GM18508 (cell line): Measurements from ENCODE around the gene ABCC6.
"Not testable (repeated sequence)": the region's sequence is repeated elsewhere in the genome, so short reads cannot be mapped to it uniquely, and the experiment has no call there.

Experiments
- ATAC-seq: cut with Tn5 transposase; IDR thresholded peaks from one replicate; pipeline ENCODE4 v1.9.1; 2021; ENCODE audit warnings: moderate number of reproducible peaks; ENCODE audit not compliant: insufficient read depth, unreplicated experiment

ABCC6 gene

GRCh38 chr16:16163571-16163970, 59.7 kb downstream of the ABCC6 start:
- ATAC-seq, result no peak

GRCh38 chr16:16163109-16163508, 60.2 kb downstream of the ABCC6 start:
- no peak for ATAC-seq

GRCh38 chr16:16162591-16162990, 60.7 kb downstream of the ABCC6 start:
- ATAC-seq, result no peak

GRCh38 chr16:16161840-16162239, 61.5 kb downstream of the ABCC6 start:
- not testable (repeated sequence) for ATAC-seq

- no peak for ATAC-seq
Measured at GRCh38 chr16:16161319-16161718, 62.0 kb downstream of the ABCC6 start.

GRCh38 chr16:16159662-16160061, 63.6 kb downstream of the ABCC6 start:
- ATAC-seq, result no peak

- no peak for ATAC-seq
Measured at GRCh38 chr16:16158741-16159374, 64.4 kb downstream of the ABCC6 start.

GRCh38 chr16:16158082-16158658, 65.1 kb downstream of the ABCC6 start:
- no peak for ATAC-seq

- no peak for ATAC-seq
Measured at GRCh38 chr16:16157166-16157565, 66.1 kb downstream of the ABCC6 start.

GRCh38 chr16:16155234-16155633, 68.1 kb downstream of the ABCC6 start:
- ATAC-seq, result no peak

- ATAC-seq, result no peak
Measured at GRCh38 chr16:16154281-16154951, 68.9 kb downstream of the ABCC6 start.

- not testable (repeated sequence) for ATAC-seq
Measured at GRCh38 chr16:16153000-16153399, 70.3 kb downstream of the ABCC6 start.

- no peak for ATAC-seq
Measured at GRCh38 chr16:16151315-16151714, 72.0 kb downstream of the ABCC6 start.

- no peak for ATAC-seq
Measured at GRCh38 chr16:16150878-16151152, 72.5 kb downstream of the ABCC6 start.

GRCh38 chr16:16150117-16150877, 73.0 kb downstream of the ABCC6 start:
- no peak for ATAC-seq

- no peak for ATAC-seq
Measured at GRCh38 chr16:16149710-16150116, 73.6 kb downstream of the ABCC6 start.

GRCh38 chr16:16148755-16149154, 74.5 kb downstream of the ABCC6 start:
- no peak for ATAC-seq

- not testable (repeated sequence) for ATAC-seq
Measured at GRCh38 chr16:16148000-16148599, 75.2 kb downstream of the ABCC6 start.

- no peak for ATAC-seq
Measured at GRCh38 chr16:16147316-16147999, 75.8 kb downstream of the ABCC6 start.
